Neural cell (in vitro differentiated cells): ENCODE measurements around the gene ZBTB40. TPM values are rescaled to one million over a fixed set of nuclear protein-coding genes. Genes with fewer than 3 reads are reported as not detected.

Source experiments
- H2AFZ ChIP-seq: fragments of 200-600, 300-800 bp; sonication (generic), shearing (Covaris generic); 2 replicates; pipeline ENCODE4 v1.6.0; 2014; ENCODE audit warnings: low read depth, mild to moderate bottlenecking, antibody characterized with exemption, low read length, moderate library complexity
- H3F3A ChIP-seq: fragments of 200-600 bp; shearing (Covaris generic); 2 replicates; pipeline ENCODE4 v1.6.1; 2016; ENCODE audit warnings: mild to moderate bottlenecking, moderate library complexity, mixed read lengths, antibody characterized with exemption, low read length; ENCODE audit not compliant: insufficient read depth, poor library complexity, severe bottlenecking
- H3K27ac ChIP-seq: fragments of 200-600, 300-800 bp; sonication (generic), shearing (Covaris generic); 2 replicates; pipeline ENCODE4 v1.5.1; 2014; ENCODE audit warnings: mild to moderate bottlenecking, low read length, moderate library complexity
- H3K27me3 ChIP-seq: fragments of 300-800, 200-600 bp; sonication (generic), shearing (Covaris generic); 2 replicates; pipeline ENCODE4 v1.6.0; 2014; ENCODE audit warnings: mild to moderate bottlenecking, low read depth, low read length, moderate library complexity; ENCODE audit not compliant: insufficient read depth
- H3K36me3 ChIP-seq: fragments of 300-800, 200-600 bp; sonication (generic), shearing (Covaris generic); 2 replicates; pipeline ENCODE4 v1.5.1; 2014; ENCODE audit warnings: mild to moderate bottlenecking, antibody characterized with exemption, low read length, moderate library complexity; ENCODE audit not compliant: insufficient read depth
- H3K4me2 ChIP-seq: fragments of 300-800, 200-600 bp; sonication (generic), shearing (Covaris generic); 2 replicates; pipeline ENCODE4 v1.6.0; 2014; ENCODE audit warnings: mild to moderate bottlenecking, low read length
- H3K4me3 ChIP-seq: fragments of 300-800, 200-600 bp; sonication (generic), shearing (Covaris generic); 2 replicates; pipeline ENCODE4 v1.5.1; 2014; ENCODE audit warnings: mild to moderate bottlenecking, low read length, moderate library complexity
- H3K79me2 ChIP-seq: fragments of 200-600 bp; shearing (Covaris generic); replicated peaks from 2 replicates; pipeline ENCODE4 v1.6.0; 2014; ENCODE audit warnings: mild to moderate bottlenecking, low read length, moderate library complexity; ENCODE audit not compliant: insufficient read depth
- H3K9ac ChIP-seq: fragments of 300-800, 200-600 bp; sonication (generic), shearing (Covaris generic); 2 replicates; pipeline ENCODE4 v1.6.1; 2016; ENCODE audit warnings: mild to moderate bottlenecking, low read length, mixed read lengths
- H3K9me2 ChIP-seq: fragments of 200-600 bp; shearing (Covaris generic); 2 replicates; pipeline ENCODE4 v1.6.1; 2016; ENCODE audit warnings: mild to moderate bottlenecking, low read length, mixed read lengths; ENCODE audit not compliant: insufficient read depth
- H3K9me3 ChIP-seq: fragments of 200-600, 300-800 bp; sonication (generic), shearing (Covaris generic); 2 replicates; pipeline ENCODE4 v1.6.1; 2016; ENCODE audit warnings: mild to moderate bottlenecking, mixed run types, low read length, moderate library complexity, mixed read lengths
- H4K20me1 ChIP-seq: fragments of 200-600 bp; shearing (Covaris generic); 2 replicates; pipeline ENCODE4 v1.6.1; 2016; ENCODE audit warnings: mild to moderate bottlenecking, mixed run types; ENCODE audit not compliant: insufficient read depth
- CTCF ChIP-seq: fragments of 450-650 bp; IDR thresholded peaks from 2 replicates; pipeline ENCODE4 v1.5.1; 2014; ENCODE audit warnings: antibody characterized with exemption, mild to moderate bottlenecking, moderate library complexity; ENCODE audit not compliant: poor library complexity, severe bottlenecking
- EP300 ChIP-seq: fragments of 450-650 bp; conservative IDR thresholded peaks from 2 replicates; pipeline ENCODE4 v1.6.1; 2014; ENCODE audit warnings: antibody characterized with exemption, mild to moderate bottlenecking, moderate library complexity; ENCODE audit not compliant: poor library complexity, severe bottlenecking
- EZH2 ChIP-seq: fragments of 200-600, 300-800 bp; shearing (Covaris generic), sonication (generic); IDR thresholded peaks from 2 replicates; pipeline ENCODE4 v1.6.1; 2014; ENCODE audit warnings: antibody characterized with exemption, low read length, borderline replicate concordance, mild to moderate bottlenecking; ENCODE audit not compliant: insufficient read depth, poor library complexity, severe bottlenecking
- MXI1 ChIP-seq: fragments of 450-650 bp; conservative IDR thresholded peaks from 2 replicates; pipeline ENCODE4 v1.6.1; 2014; ENCODE audit warnings: antibody characterized with exemption, mild to moderate bottlenecking; ENCODE audit not compliant: poor library complexity, severe bottlenecking
- POLR2AphosphoS5 ChIP-seq: IDR thresholded peaks from 2 replicates; pipeline ENCODE4 v1.6.1; 2012
- RAD21 ChIP-seq: fragments of 450-650 bp; conservative IDR thresholded peaks from 2 replicates; pipeline ENCODE4 v1.6.1; 2014; ENCODE audit warnings: antibody characterized with exemption, mild to moderate bottlenecking, moderate library complexity
- REST ChIP-seq: IDR thresholded peaks from 2 replicates; pipeline ENCODE4 v1.6.1; 2012; ENCODE audit warnings: borderline replicate concordance
- SMC3 ChIP-seq: fragments of 450-650 bp; conservative IDR thresholded peaks from 2 replicates; pipeline ENCODE4 v1.6.1; 2014; ENCODE audit warnings: antibody characterized with exemption, mild to moderate bottlenecking, moderate library complexity; ENCODE audit not compliant: poor library complexity
- TAF1 ChIP-seq: IDR thresholded peaks from 2 replicates; pipeline ENCODE4 v1.6.1; 2012; ENCODE audit warnings: low read depth
- polyA plus RNA-seq: library from polyadenylated mRNA; depleted of rRNA; stranded (reverse); fragments of >200 nt; gene quantifications from 2 replicates; pipeline ENCODE4 v1.2.3, GENCODE V29; 2014

ZBTB40 gene
- polyA plus RNA-seq, 1 donor from 2014 or later = 12.7 TPM

GRCh38 chr1:22542886-22543285 is 91.2 kb downstream of the ZBTB40 start:
- Histone ChIP-seq H3F3A (no peaks in the 10 kb centered on the region), H3K27me3 (no peaks in the 10 kb centered on the region), H2AFZ (no peak overlapping the region), H3K9me2 (no peaks in the 10 kb centered on the region), H3K36me3 (no peaks in the 10 kb centered on the region), H3K27ac (no peak overlapping the region), H4K20me1 (no peaks in the 10 kb centered on the region), H3K4me3 (no peak overlapping the region), H3K9ac (no peak overlapping the region), H3K79me2 (no peaks in the 10 kb centered on the region), H3K9me3 (no peaks in the 10 kb centered on the region), H3K4me2 (no peak overlapping the region)
- TF ChIP-seq EP300 = no peak

GRCh38 chr1:22543679-22544078 is 92.0 kb downstream of the ZBTB40 start:
- H3K27ac ChIP-seq = no peak overlapping the region
- H4K20me1 ChIP-seq = no peaks in the 10 kb centered on the region

More at GRCh38 chr1:22543679-22544078, 92.0 kb downstream of the ZBTB40 start:
- Histone ChIP-seq H3K36me3 (no peaks in the 10 kb centered on the region), H3K9me2 (no peaks in the 10 kb centered on the region), H3K9ac (no peak overlapping the region), H3K79me2 (no peaks in the 10 kb centered on the region), H2AFZ (no peak overlapping the region), H3K4me2 (no peak overlapping the region), H3F3A (no peaks in the 10 kb centered on the region), H3K4me3 (no peak overlapping the region), H3K9me3 (no peaks in the 10 kb centered on the region), H3K27me3 (no peaks in the 10 kb centered on the region)
- TF ChIP-seq POLR2AphosphoS5 (no peak), EP300 (no peak), REST (no peak), CTCF (no peak), EZH2 (no peak), RAD21 (no peak), MXI1 (no peak), TAF1 (no peak), SMC3 (no peak)
